Hematopoietic multipotent progenitor cell treated with erythropoietin and hydrocortisone succinate and interleukin-3 and kit ligand, for 6 days (in vitro differentiated cells): ENCODE measurements around the gene TENM4.

Experiments used
- DNase-seq: peaks from one replicate; pipeline ENCODE4 v3.0.0-alpha.2; 2015

TENM4 gene

GRCh38 chr11:79440571-79441460 lies at the start of gene TENM4:
Gene TENM4, minus strand, starts transcription at chr11:79441030. Its CDS starts 371,086 bp downstream, at chr11:79069944.
- no peak for DNase-seq

DNA sequence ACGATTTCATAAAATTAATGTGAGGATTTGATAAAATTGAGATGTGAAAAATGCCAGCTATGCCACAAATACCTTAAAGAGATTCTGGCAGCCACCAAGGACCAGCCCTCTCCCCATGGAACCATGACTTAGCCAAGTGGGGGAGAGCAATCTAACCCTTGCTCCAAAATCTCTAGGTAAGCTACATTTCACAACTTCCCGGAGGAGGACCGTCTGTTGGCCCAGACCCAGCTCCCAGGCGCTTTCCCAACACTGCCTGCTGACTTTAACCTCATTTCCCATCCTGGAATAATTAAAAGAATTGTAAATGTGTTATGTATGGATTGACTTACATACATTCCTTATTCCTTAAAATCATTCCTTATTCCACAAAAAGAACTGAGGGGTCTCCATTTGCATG lies 47.5 kb upstream of the TENM4 start:
- DNase-seq = no peak

GRCh38 chr11:79487412-79487811 lies 46.6 kb upstream of the TENM4 start:
- no peak for DNase-seq

DNA sequence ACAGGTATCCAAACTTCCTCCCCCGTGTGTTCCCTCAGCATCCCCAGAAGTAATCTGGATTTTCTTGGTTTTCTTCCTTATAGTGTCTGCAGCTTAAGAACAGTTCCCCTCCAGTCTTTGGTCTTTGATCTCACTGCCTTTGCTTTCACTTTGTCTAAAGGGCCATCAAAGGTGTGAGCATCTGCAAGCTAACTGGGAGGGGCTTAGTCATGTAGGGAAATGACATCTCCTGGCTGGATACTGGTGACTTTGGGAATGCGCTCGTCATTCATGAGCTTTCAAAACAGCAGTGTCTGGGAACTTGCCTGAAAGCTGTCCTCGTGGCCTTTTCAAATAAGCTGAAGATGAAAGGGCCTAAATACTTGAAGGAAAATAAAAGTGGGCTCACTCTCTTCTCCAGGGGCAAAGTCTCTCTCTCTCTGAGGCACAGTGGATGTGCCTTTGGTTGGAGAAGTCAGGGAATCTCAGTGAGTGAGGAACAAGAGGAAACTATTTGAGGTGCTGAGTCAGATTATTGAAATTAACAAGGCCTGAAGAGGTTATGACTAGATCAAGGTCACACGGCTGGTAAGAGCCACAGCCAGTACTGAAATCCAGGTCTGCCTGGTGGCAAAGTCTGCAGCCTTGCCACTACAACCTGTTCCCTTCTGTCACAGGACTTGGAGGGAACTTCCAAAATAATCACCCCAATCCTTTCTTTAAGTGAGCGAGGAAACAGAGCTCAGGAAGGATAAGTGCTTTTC lies 45.6 kb upstream of the TENM4 start:
- no peak for DNase-seq

DNA sequence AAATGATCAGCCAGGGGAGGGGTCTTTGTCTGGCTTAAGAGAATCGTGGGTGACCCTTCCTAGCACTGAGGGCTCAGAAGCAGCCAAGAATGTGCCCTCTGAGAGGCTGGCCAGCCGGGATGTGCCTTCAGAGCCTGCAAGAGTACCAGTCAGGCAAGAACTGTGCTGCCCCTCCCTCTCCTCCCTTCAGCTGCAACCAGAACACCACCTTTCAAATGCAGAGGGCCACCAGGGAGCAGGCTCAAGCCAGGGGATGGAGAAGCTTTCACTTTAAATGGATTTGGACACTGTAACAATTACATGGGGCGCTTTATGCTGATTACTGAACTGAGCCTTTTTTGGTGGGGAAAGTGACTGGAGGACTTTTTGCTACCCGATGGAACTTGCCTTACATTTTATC lies 44.9 kb upstream of the TENM4 start:
- no peak for DNase-seq

DNA sequence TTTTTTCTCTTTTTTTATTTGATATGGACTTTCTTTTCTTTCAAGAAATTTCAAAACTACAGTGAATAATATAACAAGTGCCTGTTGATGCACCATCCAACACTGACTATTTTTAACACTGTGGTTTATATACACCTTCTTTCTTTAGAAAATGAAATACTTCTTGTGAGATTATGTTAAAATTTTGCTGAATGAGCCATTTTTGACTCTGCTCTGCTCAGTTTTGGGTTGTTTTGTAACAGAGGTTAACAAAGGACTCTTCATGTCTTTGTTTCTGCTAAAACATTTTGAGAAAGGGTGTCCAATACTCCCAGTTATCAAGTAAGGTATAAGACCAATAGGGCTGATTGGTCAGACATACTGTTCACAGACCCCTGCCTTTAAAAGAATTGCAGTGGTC lies 44.0 kb upstream of the TENM4 start:
- no peak for DNase-seq

DNA sequence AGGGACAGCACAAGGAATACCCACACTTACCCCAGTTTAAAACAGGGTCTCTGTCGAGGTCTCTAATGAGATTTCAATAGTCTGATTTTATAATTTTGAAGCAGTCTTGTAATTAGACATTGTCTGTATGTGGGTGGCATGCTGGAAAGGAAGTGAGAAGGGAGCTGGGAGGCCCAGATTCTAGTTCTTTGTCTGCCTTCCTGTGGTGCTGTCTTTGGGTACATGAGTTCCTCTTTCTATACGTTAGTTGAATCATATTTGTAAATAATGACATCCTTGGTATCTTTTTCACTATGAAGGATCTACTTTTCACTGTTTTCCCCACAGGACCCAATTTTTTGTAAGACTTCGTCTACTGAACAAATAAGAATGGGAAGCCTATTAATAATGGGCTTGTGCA lies 42.0 kb upstream of the TENM4 start:
- no peak for DNase-seq

GRCh38 chr11:79481795-79482194 lies 41.0 kb upstream of the TENM4 start:
- no peak for DNase-seq

- no peak for DNase-seq
Observed at GRCh38 chr11:79480864-79481263, 40.0 kb upstream of the TENM4 start.

- DNase-seq = no peak
Observed at GRCh38 chr11:79472819-79473529, 32.1 kb upstream of the TENM4 start.

GRCh38 chr11:79471071-79471844 lies 30.4 kb upstream of the TENM4 start:
- DNase-seq = no peak

DNA sequence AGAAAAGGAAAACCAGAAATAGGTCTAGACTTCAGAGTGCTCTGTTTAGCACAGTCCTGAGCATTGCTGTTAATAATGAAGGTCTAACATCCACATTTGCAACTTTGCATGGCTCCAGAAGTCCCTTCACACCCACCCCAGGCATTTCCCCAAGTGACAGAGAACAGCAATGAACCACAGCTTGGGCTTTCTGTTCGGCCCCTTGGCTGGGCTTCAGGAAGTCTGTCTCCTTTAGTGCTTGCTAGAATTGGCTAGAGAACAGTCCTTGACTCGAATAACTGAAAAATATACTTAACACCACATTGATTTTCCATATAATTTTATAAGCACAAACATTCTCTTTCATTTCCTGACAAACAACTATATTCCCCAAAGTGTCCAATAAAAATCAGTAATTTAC lies 29.3 kb upstream of the TENM4 start:
- DNase-seq = no peak

DNA sequence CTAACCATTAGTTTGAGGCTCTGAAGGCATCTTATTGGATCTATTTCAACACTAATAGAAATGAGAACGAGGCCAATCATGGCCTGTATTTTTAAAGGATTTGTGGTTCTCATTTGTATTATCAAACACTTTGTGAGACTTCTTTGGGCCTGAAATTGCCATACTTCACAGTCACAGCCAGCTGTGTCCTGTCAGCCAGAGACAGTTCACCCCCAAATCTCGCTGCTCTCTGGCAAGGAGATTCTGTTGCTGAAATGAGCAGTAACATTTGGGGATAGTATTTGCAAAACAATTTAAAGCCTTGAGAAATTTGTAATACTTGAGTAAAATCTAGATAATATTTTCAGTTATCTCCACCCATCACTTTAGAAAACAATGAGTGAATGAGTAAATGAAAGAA lies 26.9 kb upstream of the TENM4 start:
- no peak for DNase-seq

GRCh38 chr11:79466411-79466810 lies 25.6 kb upstream of the TENM4 start:
- no peak for DNase-seq

GRCh38 chr11:79465160-79465559 lies 24.3 kb upstream of the TENM4 start:
- no peak for DNase-seq

DNA sequence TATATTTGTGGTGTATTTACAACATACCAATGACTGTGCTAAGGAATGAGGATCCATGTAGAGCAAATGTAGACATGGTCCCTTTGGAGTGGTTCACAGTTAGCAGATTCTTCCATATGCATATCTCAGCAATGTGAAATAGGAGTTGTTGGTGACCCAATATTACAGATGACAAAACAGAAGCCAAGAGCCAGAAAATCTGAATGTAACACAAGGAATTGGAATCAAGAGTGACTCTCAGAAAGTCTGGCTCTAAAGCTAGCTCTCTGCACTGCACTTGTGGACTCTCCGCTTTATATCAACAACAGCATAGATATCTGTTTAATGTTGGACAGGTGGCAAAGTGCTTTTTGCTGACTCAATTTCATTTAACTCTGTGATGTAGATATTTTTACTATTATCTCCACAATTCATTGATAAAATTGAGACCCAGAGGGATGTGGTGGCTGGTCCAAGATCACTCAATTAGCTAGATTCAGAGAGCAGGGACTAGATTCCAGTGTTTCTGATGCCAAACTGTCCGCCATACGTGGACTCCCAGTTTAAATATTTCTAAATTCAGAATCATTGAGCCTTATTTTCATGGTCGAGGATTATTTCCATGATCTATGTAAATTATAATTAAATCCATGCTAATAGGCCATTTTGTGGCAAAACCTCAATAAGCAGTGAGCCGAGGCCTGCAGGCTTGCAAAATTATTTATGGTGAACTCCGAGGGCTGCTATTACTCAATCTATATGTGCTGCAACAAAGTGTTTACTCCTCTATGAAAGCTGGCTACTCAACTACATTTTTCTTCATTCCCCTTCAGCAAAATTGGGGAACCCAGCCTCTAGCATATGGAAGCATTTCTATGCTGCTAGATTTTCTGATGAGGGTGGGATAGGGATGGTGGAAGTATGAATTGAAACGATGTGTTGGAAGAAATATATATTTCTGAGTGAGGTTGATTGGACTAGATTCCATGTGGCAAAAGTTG lies 21.1 kb upstream of the TENM4 start:
- DNase-seq = no peak

DNA sequence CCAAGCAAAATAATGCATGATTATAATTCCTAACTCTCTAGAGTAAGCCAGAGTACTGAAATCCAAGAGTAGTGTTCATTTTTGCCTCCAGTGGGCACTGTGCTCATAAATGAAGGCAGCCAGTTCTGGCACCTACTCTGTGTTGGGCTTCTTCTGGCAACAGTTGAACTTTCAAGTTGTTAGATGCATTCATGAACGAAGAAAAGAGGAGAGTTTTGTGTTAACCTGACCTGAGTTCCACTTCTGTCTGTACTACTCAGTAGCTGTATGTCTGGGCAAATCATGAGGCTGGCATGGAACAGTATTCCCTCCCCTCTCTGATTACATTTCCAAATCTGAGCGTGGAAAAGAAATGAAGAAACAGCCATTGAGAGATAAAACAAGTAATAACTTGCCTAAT lies 20.3 kb upstream of the TENM4 start:
- DNase-seq = peak; percentile 21

DNA sequence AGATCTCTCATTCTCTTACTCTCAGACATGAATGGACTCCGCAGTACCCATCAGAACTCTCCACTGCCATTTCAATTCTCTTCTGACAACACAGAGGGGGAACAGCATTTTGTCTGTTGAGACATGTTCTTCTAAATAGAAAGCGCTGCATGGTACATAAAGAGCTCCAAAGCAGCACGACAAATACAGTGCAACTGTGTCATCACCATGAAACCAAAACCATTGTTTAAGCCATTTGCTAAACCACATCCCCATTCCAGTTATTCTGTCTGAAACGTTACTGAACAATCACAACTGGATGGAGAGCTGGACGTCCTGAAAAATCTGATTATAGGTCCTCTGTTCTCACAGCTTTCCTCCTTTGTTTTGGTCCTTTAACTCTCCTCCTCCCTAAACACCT lies 17.9 kb upstream of the TENM4 start:
- DNase-seq = no peak

- DNase-seq = no peak
Observed at GRCh38 chr11:79456501-79456900, 15.7 kb upstream of the TENM4 start.

- DNase-seq = no peak
Observed at GRCh38 chr11:79453617-79454016, 12.8 kb upstream of the TENM4 start.

GRCh38 chr11:79449040-79449439 lies 8.2 kb upstream of the TENM4 start:
- DNase-seq = no peak
